Activated CD8-positive, alpha-beta memory T cell treated with anti-CD3 and anti-CD28 coated beads for 1 hour (primary cell): ENCODE measurements around the gene LIMK1.
"Not testable (repeated sequence)": the region's sequence is repeated elsewhere in the genome, so short reads cannot be mapped to it uniquely, and the experiment has no call there.

Experiments used
- DNase-seq, 2 donors: peaks; one replicate each; pipeline ENCODE4 v3.0.0-alpha.2; 2020; ENCODE audit warnings: low read depth in 1 of 2; ENCODE audit errors: extremely low read depth in 1 of 2

LIMK1 gene

DNA sequence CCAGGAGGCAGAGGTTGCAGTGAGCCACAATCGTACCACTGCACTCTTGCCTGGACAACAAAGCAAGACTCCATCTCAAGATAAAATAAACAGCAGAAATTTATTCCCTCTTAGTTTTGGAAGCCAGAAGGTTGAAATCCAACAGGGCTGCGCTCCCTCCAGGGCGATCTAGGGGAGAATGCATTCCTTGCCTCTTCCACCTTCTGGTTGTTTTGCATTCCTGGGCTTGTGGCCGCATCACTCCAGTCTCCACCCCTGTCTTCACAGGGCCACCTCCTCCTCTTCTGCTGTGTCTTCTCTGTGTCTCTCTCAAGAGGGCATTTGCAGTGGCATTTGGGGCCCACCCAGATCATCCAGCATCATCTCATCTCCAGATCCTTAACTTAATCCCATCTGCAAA is 36.2 kb downstream of the LIMK1 start:
- no peak for DNase-seq

GRCh38 chr7:74121401-74122249 is 38.0 kb downstream of the LIMK1 start:
- DNase-seq = no peak

GRCh38 chr7:74123892-74124291 is 40.3 kb downstream of the LIMK1 start:
- not testable (repeated sequence) for DNase-seq

GRCh38 chr7:74126220-74126880 is 42.7 kb downstream of the LIMK1 start:
- no peak for DNase-seq

- no peak for DNase-seq
Measured at GRCh38 chr7:74129887-74130286, 46.3 kb downstream of the LIMK1 start.

DNA sequence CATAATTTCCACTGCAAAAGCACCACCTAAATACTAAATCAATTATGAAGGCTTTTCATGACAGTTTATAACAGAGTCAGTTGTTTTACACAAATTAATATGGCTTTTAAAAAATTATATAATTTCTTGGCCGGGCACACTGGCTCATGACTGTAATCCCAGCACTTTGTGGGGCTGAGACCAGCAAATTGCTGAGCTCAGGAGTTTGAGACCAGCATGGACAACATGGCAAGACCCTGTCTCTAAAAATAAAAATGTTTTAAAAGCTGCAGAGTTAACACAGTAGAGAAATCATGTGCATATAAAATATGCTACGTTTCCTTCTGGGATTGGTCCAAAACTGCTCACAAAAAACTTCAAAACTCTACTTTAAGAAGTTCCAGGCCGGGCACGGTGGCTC is 46.9 kb downstream of the LIMK1 start:
- no peak for DNase-seq

DNA sequence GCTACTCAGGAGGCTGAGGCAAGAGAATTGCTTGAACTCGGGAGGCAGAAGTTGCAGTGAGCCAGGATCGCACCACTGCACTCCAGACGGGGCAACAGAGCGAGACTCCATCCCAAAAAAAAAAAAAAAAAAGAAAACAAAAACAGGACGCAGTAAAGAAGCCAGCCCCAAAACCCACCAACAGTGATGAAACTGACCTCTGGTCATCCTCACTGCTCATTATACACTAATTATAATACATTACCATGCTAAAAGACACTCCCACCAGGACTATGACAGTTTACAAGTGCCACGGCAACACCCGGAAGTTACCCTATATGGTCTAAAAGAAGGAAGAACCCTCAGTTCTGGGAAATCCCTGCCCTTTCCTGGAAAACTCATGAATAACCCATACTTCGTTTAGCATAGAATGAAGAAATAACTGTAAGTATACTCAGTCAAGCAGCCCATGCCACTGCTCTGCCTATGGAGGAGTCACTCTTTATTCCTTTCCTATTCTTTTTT is 50.6 kb downstream of the LIMK1 start:
- no peak for DNase-seq

DNA sequence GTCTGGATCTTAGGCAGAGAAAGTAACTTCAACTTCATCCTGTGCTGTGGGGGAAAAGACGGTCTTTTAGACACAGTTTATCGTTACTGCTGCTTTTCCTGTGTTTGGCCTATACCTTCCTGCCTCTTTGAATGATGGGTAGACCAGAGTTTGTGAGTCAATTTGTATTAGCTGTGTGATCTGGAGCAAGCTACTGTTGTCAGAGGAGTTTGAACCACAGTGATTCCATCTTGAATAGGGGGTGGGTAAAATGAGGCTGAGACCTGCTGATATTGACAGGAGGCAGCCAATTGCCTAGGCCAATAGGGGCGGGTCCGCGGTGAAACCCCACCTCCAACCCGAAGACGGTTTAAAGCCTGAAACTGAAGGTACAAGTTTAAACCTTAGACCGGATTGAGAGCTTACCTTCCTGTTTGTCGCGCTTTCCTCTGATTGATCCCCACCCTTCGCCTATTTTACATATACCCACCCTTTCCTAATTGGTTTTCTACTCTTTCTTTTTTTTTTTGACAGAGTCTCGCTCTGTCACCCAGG is 54.8 kb downstream of the LIMK1 start:
- DNase-seq = no peak

DNA sequence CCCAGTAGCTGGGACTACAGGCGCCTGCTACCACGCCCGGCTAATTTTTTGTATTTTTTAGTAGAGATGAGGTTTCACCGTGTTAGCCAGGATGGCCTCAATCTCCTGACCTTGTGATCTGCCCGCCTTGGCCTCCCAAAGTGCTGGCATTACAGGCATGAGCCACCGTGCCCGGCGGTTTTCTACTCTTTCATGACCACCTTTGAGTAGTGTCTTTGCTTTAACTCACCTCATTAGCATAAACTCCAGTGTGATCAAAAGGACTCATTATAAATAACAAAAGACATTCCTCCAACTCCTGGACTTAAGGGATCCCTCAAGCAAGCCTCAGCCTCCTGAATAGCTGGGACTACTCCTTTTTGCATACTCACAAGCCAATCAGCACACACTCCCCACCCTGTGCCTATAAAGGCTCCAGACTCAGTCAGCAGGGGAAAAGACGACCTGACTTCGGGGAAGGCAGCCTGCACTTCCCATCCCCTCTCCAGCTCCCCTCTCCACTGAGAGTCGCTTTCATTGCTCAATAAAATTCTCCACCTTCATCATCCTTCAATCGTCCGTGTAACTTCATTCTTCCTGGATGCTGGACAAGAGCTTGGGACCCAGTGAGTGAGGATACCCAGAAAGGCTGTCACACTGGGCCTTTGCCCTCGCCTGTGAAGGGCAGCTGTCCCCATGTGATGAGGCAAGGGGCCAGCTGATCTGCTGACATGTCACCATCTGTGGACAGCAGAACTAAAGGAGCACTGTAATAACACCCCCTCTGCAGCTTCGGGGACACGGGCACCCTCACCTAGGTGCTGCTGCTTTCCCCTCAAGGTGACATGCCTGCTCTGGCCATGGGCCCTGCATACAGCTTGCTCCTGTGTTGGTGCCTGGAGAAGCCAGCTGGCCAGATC is 55.6 kb downstream of the LIMK1 start:
- no peak for DNase-seq

DNA sequence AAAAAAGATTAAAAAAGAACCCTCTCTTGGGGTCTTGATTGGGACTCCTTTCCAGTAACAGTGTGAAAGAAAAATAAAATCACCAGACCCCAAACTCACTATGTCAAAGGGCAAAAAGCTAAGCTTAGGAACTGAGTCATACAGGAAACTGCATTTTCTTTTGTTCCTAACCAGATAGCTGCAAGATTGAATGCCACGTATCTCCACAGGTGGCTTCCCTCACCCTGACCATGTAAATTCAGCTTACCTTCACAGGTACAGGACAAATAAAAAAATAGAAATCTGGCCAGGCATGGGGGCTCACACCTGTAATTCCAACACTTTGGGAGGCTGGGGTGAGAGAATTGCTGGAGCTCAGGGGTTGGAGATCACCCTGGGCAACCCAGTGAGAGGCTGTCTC is 58.1 kb downstream of the LIMK1 start:
- DNase-seq = no peak

DNA sequence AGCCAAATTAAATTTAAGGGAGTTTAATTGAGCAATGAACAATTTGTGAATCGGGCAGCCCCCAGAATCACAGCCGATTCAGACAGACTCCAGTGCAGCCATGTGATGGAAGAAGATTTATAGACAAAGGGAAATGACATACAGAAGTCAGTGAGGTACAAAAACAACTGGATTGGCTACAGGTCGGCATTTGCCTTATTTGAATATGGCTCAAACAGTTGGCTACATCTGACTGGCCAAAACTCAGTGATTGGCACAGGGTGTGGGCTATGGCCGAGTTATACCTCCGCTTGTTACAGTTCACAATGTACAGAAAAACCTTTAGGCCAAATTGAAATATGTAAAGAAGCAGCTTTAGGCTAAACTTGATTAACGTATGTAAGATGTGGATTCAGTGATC is 59.8 kb downstream of the LIMK1 start:
- DNase-seq = no peak

- no peak for DNase-seq
Measured at GRCh38 chr7:74148491-74148890, 64.9 kb downstream of the LIMK1 start.

DNA sequence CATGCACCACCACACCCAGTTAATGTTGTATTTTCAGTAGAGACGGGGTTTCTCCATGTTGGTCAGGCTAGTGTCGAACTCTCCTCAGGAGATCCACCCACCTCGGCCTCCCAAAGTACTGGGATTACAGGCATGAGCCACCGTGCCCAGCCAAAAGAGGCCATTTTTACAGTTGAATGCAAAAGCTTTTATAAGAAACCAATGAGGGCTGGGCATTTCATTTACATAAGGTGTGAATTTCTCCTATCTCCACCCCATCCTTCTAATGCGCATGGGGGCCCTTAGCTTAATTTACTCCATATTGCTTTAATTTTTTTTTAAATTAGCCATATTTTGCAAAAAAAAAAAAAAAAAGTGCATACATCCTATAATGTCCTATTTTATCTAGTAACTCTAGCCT is 65.5 kb downstream of the LIMK1 start:
- no peak for DNase-seq

DNA sequence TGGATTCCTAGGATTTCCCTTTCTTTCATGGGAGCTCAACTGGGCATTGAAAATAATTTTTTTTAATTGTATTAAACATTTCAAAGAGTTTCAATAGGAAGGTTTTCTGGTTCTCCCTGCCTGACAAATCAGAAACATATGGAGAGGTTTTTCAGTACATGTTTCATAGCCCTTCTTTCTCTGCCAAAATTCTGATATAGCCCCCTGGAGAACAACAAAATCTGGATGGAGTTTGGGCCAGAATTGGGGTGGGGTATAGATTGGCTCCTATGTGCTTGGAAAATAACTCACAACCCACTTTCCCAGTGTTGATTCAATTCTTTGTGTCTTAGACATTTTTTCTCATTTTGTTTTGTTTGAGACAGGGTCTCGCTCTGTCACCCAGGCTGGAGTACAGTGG is 66.0 kb downstream of the LIMK1 start:
- DNase-seq = no peak

DNA sequence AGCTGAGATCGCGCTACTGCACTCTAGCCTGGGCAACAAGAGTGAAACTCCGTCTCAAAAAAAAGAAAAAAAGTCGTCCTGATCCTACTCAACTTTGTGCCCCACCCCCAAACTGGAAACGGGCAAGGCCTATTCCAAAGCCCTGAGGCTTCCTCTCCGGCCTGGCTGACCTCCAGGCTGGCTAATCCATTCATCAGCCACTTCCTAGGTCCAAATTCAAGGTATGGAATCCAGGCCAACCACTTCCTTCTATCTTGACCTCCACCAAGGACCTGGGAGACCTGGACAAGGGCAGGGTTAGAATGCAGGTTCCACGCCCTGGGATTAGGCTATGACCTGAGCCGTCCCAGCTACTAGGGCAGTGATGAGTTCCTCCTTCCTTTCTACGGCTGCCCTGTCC is 70.1 kb downstream of the LIMK1 start:
- DNase-seq = no peak

DNA sequence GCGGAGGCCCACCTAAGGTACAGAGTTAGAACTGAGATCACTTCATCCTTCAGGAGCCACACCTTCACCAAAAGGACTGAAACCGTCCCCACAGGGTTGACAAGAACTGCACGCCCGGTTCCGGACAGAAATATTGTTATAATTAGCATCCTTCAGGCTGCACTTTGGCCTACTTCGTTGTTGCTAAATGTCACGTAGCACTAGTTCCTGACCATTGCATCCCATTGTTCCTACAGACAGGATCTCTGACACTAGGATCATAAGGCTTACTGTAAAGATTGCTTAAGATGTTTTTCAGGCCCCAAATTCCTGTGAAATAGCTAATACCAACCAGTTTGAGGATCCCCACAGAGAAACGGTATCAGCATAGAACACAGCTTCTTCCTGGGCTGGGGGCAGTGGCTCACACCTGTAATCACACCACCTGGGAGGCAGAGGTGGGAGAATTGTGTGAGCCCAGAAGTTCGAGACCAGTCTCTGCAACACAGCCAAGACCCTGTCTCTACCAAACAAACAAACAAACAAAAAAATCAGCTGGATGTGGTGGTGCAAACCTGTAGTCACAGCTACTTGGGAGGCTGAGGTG is 72.3 kb downstream of the LIMK1 start:
- no peak for DNase-seq

GRCh38 chr7:74157605-74158004 is 74.0 kb downstream of the LIMK1 start:
- DNase-seq = no peak

GRCh38 chr7:74164985-74165456 is 81.4 kb downstream of the LIMK1 start:
- no peak for DNase-seq

DNA sequence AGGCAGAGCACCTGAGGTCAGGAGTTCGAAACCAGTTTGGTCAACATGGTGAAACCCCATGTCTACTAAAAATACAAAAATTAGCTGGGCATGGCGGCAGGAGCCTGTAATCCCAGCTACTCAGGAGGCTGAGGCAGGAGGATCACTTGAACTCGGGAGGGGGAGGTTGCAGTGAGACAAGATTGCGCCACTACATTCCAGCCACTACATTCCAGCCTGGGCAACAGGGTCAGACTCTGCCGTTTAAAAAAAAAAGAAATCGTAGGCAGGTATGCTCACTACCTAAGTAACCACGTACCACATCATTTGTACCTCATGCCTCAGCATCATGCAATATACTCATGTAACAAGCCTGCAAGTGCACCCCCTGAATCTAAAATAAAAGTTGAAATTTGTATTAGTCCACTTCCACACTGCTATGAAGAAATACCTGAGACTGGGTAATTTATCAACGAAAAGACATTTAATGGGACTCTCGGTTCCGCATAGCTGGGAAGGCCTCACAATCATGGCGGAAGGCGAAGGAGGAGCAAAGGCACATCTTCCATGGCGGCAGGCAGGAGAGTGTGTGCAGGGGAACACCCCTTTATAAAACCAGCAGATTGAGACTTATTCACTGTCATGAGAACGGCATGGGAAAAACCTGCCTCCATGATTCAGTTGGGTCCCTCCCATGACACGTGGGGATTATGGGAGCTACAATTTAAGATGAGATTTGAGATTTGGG is 82.4 kb downstream of the LIMK1 start:
- DNase-seq = no peak

DNA sequence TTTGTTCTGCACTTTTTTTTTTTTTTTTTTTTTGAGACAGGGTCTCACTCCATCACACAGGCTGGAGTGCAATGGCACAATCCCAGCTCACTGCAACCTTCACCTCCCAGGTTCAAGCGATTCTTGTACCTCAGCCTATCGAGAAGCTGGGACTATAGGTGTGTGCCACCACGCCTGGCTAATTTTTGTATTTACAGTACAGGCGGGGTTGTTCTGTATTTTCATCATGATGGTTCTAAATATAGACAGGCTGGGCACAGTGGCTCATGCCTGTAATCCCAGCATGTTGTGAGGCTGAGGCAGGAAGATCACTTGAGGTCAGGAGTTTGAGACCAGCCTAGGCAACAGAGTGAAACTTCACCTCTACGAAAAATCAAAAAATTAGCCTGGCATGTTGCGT is 83.7 kb downstream of the LIMK1 start:
- not testable (repeated sequence) for DNase-seq
